G401 (cell line): ENCODE results near the gene IFNA2. TPM values are rescaled to one million over a fixed set of nuclear protein-coding genes. Genes with fewer than 3 reads are reported as not detected.
"Not testable (repeated sequence)": the region's sequence is repeated elsewhere in the genome, so short reads cannot be mapped to it uniquely, and the experiment has no call there.

Experiments used
- DNase-seq: peaks from one replicate; pipeline ENCODE4 v3.0.0-alpha.2; 2015; ENCODE audit warnings: low spot score
- in situ Hi-C: cut with HindIII; loops from 2 replicates; pipeline ENCODE4 v1.10.0; 2016; ENCODE audit warnings: low sequenced_read_pairs, mixed read lengths
- total RNA-seq: library from RNA; depleted of rRNA; stranded (reverse); fragments of >200 nt; shearing (Covaris generic); gene quantifications from 2 replicates; pipeline ENCODE4 v1.2.3, GENCODE V29; 2014; rRNA removed

The IFNA2 gene
- total RNA-seq, 1 experiment from 2014 or later, result not detected

GRCh38 chr9:21392270-21392669, 7.1 kb upstream of the IFNA2 start:
- peak; percentile 9 for DNase-seq
- in situ Hi-C loops, result no loop called here

GRCh38 chr9:21383627-21384026, 1.6 kb downstream of the IFNA2 start:
- in situ Hi-C loops, result no loop called here
- DNase-seq, result no peak

DNA sequence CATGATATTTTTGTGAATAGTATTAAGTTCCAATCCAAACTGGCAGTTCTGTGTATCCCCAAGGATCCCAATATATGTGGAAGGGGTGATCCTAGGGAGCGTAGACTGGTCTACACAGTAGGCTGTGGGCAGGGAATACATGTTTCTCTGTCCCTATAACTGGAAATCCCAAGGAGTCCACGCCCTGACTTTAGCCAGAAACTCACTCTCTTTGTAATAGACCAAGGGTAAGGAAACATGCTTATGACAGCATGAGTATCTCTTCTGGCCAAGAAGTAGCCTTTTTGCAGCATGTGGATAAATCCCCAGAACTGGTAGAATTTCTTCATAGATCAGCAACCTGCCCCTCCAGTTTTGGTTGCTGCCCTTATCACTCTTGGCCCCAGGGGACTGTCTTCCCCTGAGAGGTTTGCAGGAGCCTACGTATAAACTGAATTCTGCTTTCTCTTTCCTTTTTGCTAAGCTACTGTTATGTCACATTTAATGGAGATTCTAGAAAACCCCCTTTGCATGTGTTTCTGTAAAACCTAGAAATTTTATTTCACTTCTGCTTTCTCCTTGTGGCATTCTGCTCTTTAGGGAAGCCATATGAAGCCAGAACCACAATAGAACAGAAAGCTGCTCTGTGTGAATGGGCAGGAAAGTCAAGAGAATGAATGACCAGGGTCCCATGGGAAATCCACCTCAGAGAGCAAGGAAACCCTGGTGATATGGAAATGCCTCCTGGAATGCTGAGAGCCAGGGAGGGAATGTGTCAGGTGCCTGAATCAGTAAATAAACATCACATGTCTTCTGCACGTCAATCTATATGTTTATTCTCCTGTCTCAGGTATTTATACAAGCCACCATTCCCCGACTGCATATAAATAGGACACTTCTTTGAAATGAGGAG, 3.5 kb downstream of the IFNA2 start:
- no peak for DNase-seq
- in situ Hi-C loops, result no loop called here

DNA sequence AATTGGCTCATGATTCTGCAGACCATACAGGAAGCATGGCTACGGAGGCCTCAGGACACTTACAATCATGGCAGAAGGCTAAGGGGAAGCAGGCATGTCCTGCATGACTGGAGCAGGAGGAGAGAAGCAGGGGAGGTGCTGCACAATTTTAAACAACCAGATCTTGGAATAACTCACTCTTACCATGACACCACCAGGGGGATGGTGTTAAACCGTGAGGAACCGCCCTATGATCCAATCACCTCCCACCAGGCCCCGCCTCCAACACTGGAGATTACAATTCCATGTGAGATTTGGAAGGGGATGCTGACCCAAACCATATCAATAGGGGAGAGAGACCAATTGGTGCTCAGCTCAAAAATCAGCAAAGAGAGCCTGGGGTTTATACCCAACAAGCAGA, 13.7 kb downstream of the IFNA2 start:
- in situ Hi-C loops, DNase-seq: not testable (repeated sequence)

DNA sequence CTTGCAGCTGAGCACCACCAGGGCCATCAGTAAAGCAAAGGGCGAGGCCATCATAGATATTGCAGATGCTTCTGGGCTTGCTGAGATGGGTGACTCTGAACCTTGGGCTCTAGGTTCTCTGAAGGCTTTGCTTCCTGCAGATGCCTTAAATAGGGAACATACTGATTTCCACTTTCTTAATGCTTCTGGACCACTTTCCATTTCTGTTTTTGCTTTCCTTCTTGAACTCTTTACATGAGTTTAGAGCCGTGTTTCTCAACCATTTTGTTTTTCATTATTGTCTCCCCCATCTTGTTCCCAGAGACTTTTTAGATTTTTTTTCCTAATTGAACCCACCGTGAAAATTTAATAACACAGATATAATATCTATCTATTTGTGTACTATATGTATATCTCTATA, 17.2 kb downstream of the IFNA2 start, which contains the start of gene IFNA13:
TSS of gene IFNA13 (minus strand) at position 101 of the 400 bp plus-strand sequence. CDS start at position 54, 47 bp downstream.
- in situ Hi-C loops, result no loop called here
- no peak for DNase-seq

DNA sequence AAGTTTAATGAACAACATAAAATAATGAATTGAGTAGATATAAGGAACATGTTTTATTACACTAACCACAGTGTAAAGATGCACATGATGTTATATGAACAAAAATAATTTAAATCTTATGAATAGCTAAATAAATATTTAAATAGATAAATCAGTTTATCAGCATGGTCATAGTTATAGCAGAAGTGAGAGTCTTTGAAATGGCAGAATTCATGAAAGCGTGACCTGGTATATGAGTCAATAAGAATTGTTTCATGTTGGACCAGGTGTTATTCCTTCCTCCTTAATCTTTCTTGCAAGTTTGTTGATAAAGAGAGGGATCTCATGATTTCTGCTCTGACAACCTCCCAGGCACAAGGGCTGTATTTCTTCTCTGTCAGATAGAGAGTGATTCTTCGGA, 18.0 kb downstream of the IFNA2 start:
- in situ Hi-C loops, DNase-seq: not testable (repeated sequence)

- in situ Hi-C loops, result no loop called here
- DNase-seq, result no peak
Measured at GRCh38 chr9:21362287-21362686, 22.9 kb downstream of the IFNA2 start.

DNA sequence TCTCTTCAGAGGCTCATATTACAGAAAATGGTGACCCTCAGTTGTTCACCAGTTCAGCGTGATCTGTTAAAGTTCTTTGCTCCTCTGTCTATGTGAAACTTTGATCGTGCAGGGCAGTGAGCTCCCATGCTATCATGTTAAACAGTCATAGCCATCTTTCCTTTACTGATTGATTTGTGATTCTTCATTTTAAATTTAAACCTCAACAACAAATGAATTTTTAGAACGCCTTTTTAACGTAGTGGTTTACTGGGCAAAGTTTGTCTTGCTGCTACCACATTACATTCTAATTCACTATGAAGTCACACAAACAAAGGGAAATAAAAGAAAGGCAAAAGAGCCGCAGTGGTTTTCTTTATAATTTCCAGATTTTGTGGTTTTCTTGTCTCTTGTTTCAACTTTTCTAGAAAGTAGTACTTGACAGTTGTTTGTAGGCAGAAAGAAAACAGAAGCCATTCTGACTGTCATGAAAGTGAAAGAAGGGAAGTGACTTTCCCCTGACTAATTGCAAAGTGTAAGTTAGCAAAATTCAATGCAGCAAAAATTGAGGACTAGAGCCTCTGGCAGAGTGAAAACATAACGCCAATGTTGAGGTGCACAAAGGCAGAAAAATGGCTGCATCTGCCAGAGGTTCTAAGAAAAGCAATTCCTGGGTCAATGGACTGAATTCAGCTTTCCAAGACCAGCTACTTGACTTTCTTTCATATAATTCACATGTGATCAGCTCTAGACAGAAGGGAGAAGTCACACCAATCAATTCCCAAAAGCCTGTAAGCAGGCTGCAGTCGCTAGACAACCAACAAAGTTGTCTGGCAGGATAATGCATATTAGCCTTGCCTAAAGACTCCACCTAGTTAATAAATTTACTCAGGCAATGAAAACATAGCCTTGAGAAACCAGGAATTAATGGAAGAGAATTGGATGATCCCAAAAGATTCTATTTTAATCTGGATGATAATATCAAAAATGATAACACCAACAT, 27.4 kb downstream of the IFNA2 start:
- in situ Hi-C loops, result no loop called here
- no peak for DNase-seq

DNA sequence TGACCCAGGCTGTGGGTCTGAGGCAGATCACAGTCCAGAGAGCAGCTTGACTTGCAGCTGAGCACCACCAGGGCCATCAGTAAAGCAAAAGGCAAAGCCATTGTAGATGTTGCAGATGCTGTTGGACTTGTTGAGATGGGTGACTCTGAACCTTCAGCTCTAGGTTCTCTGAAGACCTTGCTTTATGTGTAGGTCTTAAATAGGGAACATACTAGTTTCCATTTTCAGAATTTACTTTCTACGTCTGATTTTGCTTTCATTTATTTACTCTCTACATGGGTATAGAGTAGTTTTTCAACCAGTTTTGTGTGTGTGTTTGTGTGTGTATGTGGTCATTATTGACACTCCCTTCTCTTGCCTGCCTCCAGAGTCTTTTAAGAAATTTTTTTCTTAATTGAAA, 34.4 kb downstream of the IFNA2 start, which contains the start of gene IFNA6:
TSS of gene IFNA6 (minus strand) at position 101 of the 400 bp plus-strand sequence. CDS start at position 101, 0 bp downstream.
- no peak for DNase-seq
- in situ Hi-C loops, result no loop called here

GRCh38 chr9:21348430-21348970, 36.7 kb downstream of the IFNA2 start:
- in situ Hi-C loops, result no loop called here
- DNase-seq, result no peak

GRCh38 chr9:21340735-21341134, 44.5 kb downstream of the IFNA2 start:
- in situ Hi-C loops, result no loop called here
- DNase-seq, result no peak

DNA sequence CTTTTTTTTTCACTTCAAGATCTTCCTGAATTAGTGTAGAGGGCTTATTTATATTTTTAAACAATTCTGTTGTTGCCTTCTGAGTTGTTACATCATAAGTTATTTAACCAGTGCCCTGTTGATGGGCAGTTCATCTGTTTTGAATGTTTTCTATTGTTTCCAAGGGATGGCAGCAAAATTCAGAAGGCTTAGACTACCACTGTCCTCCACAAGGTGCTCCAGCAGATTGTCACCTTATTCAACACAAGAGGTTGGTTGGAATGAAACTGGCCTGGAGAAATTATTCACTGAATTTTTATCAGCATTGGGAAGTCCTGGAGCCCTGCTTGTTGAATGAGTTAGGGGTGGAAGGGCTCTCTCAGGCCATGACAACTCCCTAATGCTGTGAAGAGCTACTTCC, 48.7 kb downstream of the IFNA2 start:
- in situ Hi-C loops, result no loop called here
- DNase-seq, result peak; percentile 49

GRCh38 chr9:21334701-21335632, 50.2 kb downstream of the IFNA2 start, which contains the start of gene KLHL9:
Gene KLHL9, minus strand, starts transcription at chr9:21335404. Its CDS starts 545 bp downstream, at chr9:21334859.
- in situ Hi-C loops, result no loop called here
- DNase-seq, result peak; percentile 93

Other genes starting within 250 kb of the IFNA2 start
- gene IFNW1, start 243.6 kb downstream of the IFNA2 start, total RNA-seq, result not detected in 2 replicates
- gene IFNA21, start 218.7 kb downstream of the IFNA2 start, total RNA-seq, result not detected in 2 replicates
- not detected in 2 replicates for gene IFNA4, start 197.8 kb downstream of the IFNA2 start, total RNA-seq
- not detected in 2 replicates for gene IFNA7, start 183.2 kb downstream of the IFNA2 start, total RNA-seq
- not detected in 2 replicates for gene IFNA10, start 178.3 kb downstream of the IFNA2 start, total RNA-seq
- gene IFNA16, start 168.1 kb downstream of the IFNA2 start, total RNA-seq, result not detected in 2 replicates
- gene IFNA17, start 157.2 kb downstream of the IFNA2 start, total RNA-seq, result not detected in 2 replicates
- not detected in 2 replicates for gene IFNA14, start 145.4 kb downstream of the IFNA2 start, total RNA-seq
- gene IFNA5, start 80.1 kb downstream of the IFNA2 start, total RNA-seq, result not detected in 2 replicates
- 5.0 and 6.7 TPM in 2 replicates for gene KLHL9, start 50.0 kb downstream of the IFNA2 start, total RNA-seq
- not detected in 2 replicates for gene IFNA6, start 34.5 kb downstream of the IFNA2 start, total RNA-seq
- not detected in 2 replicates for gene IFNA13, start 17.3 kb downstream of the IFNA2 start, total RNA-seq
- not detected in 2 replicates for gene IFNA8, start 23.7 kb upstream of the IFNA2 start, total RNA-seq
- gene IFNA1, start 55.0 kb upstream of the IFNA2 start, total RNA-seq, result not detected in 2 replicates
- not detected in 2 replicates for gene IFNE, start 96.9 kb upstream of the IFNA2 start, total RNA-seq